Rectal smooth muscle tissue (tissue), 1 donor: ENCODE measurements around the gene RPL19.

Source experiments
- H3K27ac ChIP-seq: one replicate; pipeline ENCODE4 v1.7.0; 2013; ENCODE audit warnings: low read depth, low read length, inconsistent platforms
- H3K27me3 ChIP-seq: one replicate; pipeline ENCODE4 v1.7.0; 2013; ENCODE audit warnings: low read length; ENCODE audit not compliant: control insufficient read depth, insufficient read depth
- H3K36me3 ChIP-seq: one replicate; pipeline ENCODE4 v1.7.0; 2013; ENCODE audit warnings: low read length; ENCODE audit not compliant: control insufficient read depth, insufficient read depth
- H3K4me1 ChIP-seq: one replicate; pipeline ENCODE4 v1.7.0; 2013; ENCODE audit warnings: low read length; ENCODE audit not compliant: control insufficient read depth, insufficient read depth
- H3K4me3 ChIP-seq: one replicate; pipeline ENCODE4 v1.7.0; 2013; ENCODE audit warnings: low read length
- H3K9ac ChIP-seq: one replicate; pipeline ENCODE4 v1.7.0; 2013; ENCODE audit warnings: low read length

RPL19 gene

GRCh38 chr17:39252788-39253460 lies 52.8 kb downstream of the RPL19 start:
- no peaks in the 10 kb centered on the region for H3K27me3 ChIP-seq
- peaks cover 8% of the 10 kb centered on the region for H3K36me3 ChIP-seq
- H3K9ac ChIP-seq: no peak overlapping the region
- H3K4me3 ChIP-seq: no peak overlapping the region
- no peak overlapping the region for H3K27ac ChIP-seq
- H3K4me1 ChIP-seq: no peaks in the 10 kb centered on the region
